ENCODE measurements around the gene MYH6.
"Not testable (repeated sequence)": the region's sequence is repeated elsewhere in the genome, so short reads cannot be mapped to it uniquely, and the experiment has no call there.

MYH6 gene

GRCh38 chr14:23396781-23397407 lies 11.2 kb downstream of the MYH6 start:
- no peak for DNase-seq (ENCODE audit: low read depth)
- H3K4me3 ChIP-seq (ENCODE audit: control insufficient read depth, low read depth, low read length) = no peak overlapping the region
- no peak for TF ChIP-seq CTCF (conservative IDR thresholded peaks at IDR 0.05; ENCODE audit: control insufficient read depth, insufficient read depth, low read depth, low read length)

- no peak for DNase-seq (ENCODE audit: low read depth)
- TF ChIP-seq CTCF (conservative IDR thresholded peaks at IDR 0.05; ENCODE audit: control insufficient read depth, insufficient read depth, low read depth, low read length) = no peak
- no peak overlapping the region for H3K4me3 ChIP-seq (ENCODE audit: control insufficient read depth, low read depth, low read length)
Observed at GRCh38 chr14:23396126-23396525, 11.9 kb downstream of the MYH6 start.

GRCh38 chr14:23392613-23393012 lies 15.5 kb downstream of the MYH6 start:
- no peak for DNase-seq (ENCODE audit: low read depth)
- no peak overlapping the region for H3K4me3 ChIP-seq (ENCODE audit: control insufficient read depth, low read depth, low read length)
- no peak for TF ChIP-seq CTCF (conservative IDR thresholded peaks at IDR 0.05; ENCODE audit: control insufficient read depth, insufficient read depth, low read depth, low read length)

GRCh38 chr14:23389871-23390270 lies 18.2 kb downstream of the MYH6 start:
- DNase-seq (ENCODE audit: low read depth); H3K4me3 ChIP-seq (ENCODE audit: control insufficient read depth, low read depth, low read length): not testable (repeated sequence)

GRCh38 chr14:23389396-23389795 lies 18.7 kb downstream of the MYH6 start:
- H3K4me3 ChIP-seq (ENCODE audit: control insufficient read depth, low read depth, low read length) = no peak overlapping the region
- TF ChIP-seq CTCF (conservative IDR thresholded peaks at IDR 0.05; ENCODE audit: control insufficient read depth, insufficient read depth, low read depth, low read length) = no peak
- no peak for DNase-seq (ENCODE audit: low read depth)

GRCh38 chr14:23388996-23389395 lies 19.1 kb downstream of the MYH6 start:
- TF ChIP-seq CTCF (conservative IDR thresholded peaks at IDR 0.05; ENCODE audit: control insufficient read depth, insufficient read depth, low read depth, low read length) = no peak
- DNase-seq (ENCODE audit: low read depth) = no peak
- H3K4me3 ChIP-seq (ENCODE audit: control insufficient read depth, low read depth, low read length) = no peak overlapping the region

GRCh38 chr14:23387916-23388882 lies 19.9 kb downstream of the MYH6 start:
- no peak for DNase-seq (ENCODE audit: low read depth)
- H3K4me3 ChIP-seq (ENCODE audit: control insufficient read depth, low read depth, low read length) = no peak overlapping the region
- TF ChIP-seq CTCF (conservative IDR thresholded peaks at IDR 0.05; ENCODE audit: control insufficient read depth, insufficient read depth, low read depth, low read length) = no peak

Data from fibroblast of mammary gland (primary cell).